ENCODE measurements around the gene SLC25A29.

Gene SLC25A29

DNA sequence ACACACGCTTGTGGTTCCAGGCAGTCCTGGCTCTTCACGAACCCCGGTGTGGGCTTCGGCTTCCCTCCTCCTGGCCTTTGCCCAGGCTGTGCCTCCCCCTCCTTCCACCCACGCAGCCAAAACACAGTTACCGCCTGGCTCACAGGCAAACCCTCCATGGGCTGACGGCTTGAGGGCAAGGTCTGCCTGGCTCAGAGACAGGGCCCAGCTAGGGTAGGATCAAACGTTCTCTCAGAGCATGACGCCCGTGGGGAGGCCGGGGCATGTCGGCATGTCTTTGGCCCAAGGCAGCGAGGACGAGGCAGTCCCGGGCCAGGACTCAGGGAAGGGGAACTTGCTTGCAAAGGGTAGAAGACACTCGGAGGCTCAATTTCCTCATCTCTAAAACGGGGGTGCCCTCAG, 19.0 kb upstream of the SLC25A29 start:
- H3K9me2 ChIP-seq (replicated peaks; ENCODE audit: control insufficient read depth, low read length), result no peaks in the 10 kb centered on the region
- H4K20me1 ChIP-seq (ENCODE audit: control insufficient read depth, insufficient read depth, low read depth, low read length), result no peaks in the 10 kb centered on the region
- no peaks in the 10 kb centered on the region for H3K36me3 ChIP-seq (ENCODE audit: control insufficient read depth, low read length)
- H3K4me3 ChIP-seq (ENCODE audit: low read length), result no peak overlapping the region
- H3K79me2 ChIP-seq (ENCODE audit: control insufficient read depth, low read length), result no peaks in the 10 kb centered on the region
- H3K27me3 ChIP-seq (ENCODE audit: control insufficient read depth, low read length), result no peaks in the 10 kb centered on the region
- no peak for TF ChIP-seq EZH2phosphoT487 (IDR thresholded peaks at IDR 0.05; ENCODE audit: borderline replicate concordance, low read length)
- no peak for TF ChIP-seq CTCF (IDR thresholded peaks at IDR 0.05; ENCODE audit: low read depth, low read length, poor library complexity, severe bottlenecking)
- H3K9me3 ChIP-seq (ENCODE audit: control insufficient read depth, insufficient read depth, low read length), result no peaks in the 10 kb centered on the region
- H3K27ac ChIP-seq (ENCODE audit: low read depth, low read length), result no peak overlapping the region
- no peak overlapping the region for H3K4me2 ChIP-seq (ENCODE audit: low read length)
- H3K4me1 ChIP-seq (ENCODE audit: control insufficient read depth, low read length), result no peaks in the 10 kb centered on the region
- H3F3A ChIP-seq (ENCODE audit: control insufficient read depth, insufficient read depth), result no peaks in the 10 kb centered on the region

DNA sequence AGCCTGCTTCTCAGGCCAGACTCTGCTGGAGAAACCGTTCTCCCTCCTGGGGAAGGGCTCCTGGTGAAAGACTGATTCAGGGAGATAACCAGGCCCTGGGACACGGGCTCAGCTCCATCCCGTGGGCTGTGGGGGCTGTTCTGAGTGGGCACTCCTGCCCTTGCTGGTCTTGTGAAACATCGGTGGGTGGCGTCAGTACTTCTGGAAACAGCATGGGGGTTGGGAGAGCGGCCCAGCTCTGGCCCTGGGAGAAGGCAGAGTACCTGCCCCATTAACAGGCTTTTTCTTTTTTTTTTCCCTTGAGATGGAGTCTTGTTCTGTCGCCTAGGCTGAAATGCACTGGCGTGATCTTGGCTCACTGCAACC, 17.7 kb upstream of the SLC25A29 start:
- no peaks in the 10 kb centered on the region for H3K36me3 ChIP-seq (ENCODE audit: control insufficient read depth, low read length)
- H3K79me2 ChIP-seq (ENCODE audit: control insufficient read depth, low read length), result no peaks in the 10 kb centered on the region
- no peak overlapping the region for H3K4me2 ChIP-seq (ENCODE audit: low read length)
- no peaks in the 10 kb centered on the region for H4K20me1 ChIP-seq (ENCODE audit: control insufficient read depth, insufficient read depth, low read depth, low read length)
- H3K4me1 ChIP-seq (ENCODE audit: control insufficient read depth, low read length), result no peaks in the 10 kb centered on the region
- no peak overlapping the region for H3K4me3 ChIP-seq (ENCODE audit: low read length)
- TF ChIP-seq CTCF (IDR thresholded peaks at IDR 0.05; ENCODE audit: low read depth, low read length, poor library complexity, severe bottlenecking) (no peak), EZH2phosphoT487 (IDR thresholded peaks at IDR 0.05; ENCODE audit: borderline replicate concordance, low read length) (no peak)
- H3K9me2 ChIP-seq (replicated peaks; ENCODE audit: control insufficient read depth, low read length), result no peaks in the 10 kb centered on the region
- H3K27ac ChIP-seq (ENCODE audit: low read depth, low read length), result no peak overlapping the region
- H3K9me3 ChIP-seq (ENCODE audit: control insufficient read depth, insufficient read depth, low read length), result no peaks in the 10 kb centered on the region
- H3K27me3 ChIP-seq (ENCODE audit: control insufficient read depth, low read length), result no peaks in the 10 kb centered on the region
- H3F3A ChIP-seq (ENCODE audit: control insufficient read depth, insufficient read depth), result no peaks in the 10 kb centered on the region

DNA sequence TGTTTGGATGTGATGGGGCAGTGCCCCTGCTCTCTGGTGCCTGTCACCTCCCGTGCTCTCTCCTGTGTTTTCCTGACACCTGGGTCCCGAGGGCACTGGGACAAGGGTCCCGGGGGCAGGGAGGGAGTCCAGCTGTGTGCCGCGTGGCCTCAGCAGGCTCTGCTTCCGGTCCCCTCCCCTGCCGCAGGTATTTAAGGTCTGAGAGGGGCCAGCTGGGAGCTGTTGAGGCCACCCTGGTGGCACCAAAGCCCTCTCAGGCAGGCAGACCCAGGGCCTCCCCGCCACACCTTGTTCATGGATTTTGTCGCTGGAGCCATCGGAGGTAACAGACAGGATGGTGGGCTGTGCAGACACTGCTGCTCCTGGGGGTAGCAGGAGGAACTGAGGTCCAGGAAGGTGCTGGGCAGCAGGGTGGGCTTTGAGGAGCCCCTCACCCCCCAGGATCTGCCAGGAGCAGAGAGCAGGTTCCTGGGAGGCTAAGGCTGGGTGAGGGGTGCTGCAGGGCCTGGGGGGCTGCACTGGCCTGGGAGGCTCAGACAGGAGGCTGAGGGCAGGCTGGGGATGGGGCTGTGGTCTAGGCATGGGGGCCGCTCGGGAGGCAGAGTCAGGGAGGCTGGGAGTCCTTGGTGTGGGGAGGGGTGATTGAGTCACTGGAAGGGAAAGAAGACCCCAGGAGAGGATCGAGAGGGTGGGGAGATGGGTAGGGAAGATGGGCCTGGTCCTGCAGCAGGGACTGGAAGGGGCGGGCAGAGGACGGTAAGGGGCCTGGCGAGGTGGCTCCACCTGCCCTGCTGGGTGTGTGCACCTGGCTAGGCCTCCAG, 17.1 kb upstream of the SLC25A29 start, which contains the start of gene SLC25A47:
SLC25A47 (plus strand) TSS at position 219 of the 821 bp plus-strand sequence; CDS start at position 295, 76 bp downstream.
- no peaks in the 10 kb centered on the region for H3K79me2 ChIP-seq (ENCODE audit: control insufficient read depth, low read length)
- H3K27ac ChIP-seq (ENCODE audit: low read depth, low read length), result no peak within 1 kb of the TSS
- H3K36me3 ChIP-seq (ENCODE audit: control insufficient read depth, low read length), result no peaks in the 10 kb centered on the region
- no peak within 1 kb of the TSS for H3K4me3 ChIP-seq (ENCODE audit: low read length)
- no peaks in the 10 kb centered on the region for H3K9me3 ChIP-seq (ENCODE audit: control insufficient read depth, insufficient read depth, low read length)
- no peaks in the 10 kb centered on the region for H3K9me2 ChIP-seq (replicated peaks; ENCODE audit: control insufficient read depth, low read length)
- no peaks in the 10 kb centered on the region for H3K27me3 ChIP-seq (ENCODE audit: control insufficient read depth, low read length)
- no peak within 1 kb of the TSS for H3K4me2 ChIP-seq (ENCODE audit: low read length)
- H4K20me1 ChIP-seq (ENCODE audit: control insufficient read depth, insufficient read depth, low read depth, low read length), result no peaks in the 10 kb centered on the region
- peaks cover 2% of the 10 kb centered on the region for H3K4me1 ChIP-seq (ENCODE audit: control insufficient read depth, low read length)
- no peaks in the 10 kb centered on the region for H3F3A ChIP-seq (ENCODE audit: control insufficient read depth, insufficient read depth)
- TF ChIP-seq EZH2phosphoT487 (IDR thresholded peaks at IDR 0.05; ENCODE audit: borderline replicate concordance, low read length) (no peak), CTCF (IDR thresholded peaks at IDR 0.05; ENCODE audit: low read depth, low read length, poor library complexity, severe bottlenecking) (no peak)
